GM18907 (cell line): ENCODE results near the gene CPO.

Experiments used
- ATAC-seq: cut with Tn5 transposase; IDR thresholded peaks from one replicate; pipeline ENCODE4 v1.9.1; 2021; ENCODE audit warnings: mild to moderate bottlenecking, moderate library complexity; ENCODE audit not compliant: unreplicated experiment

CPO gene

DNA sequence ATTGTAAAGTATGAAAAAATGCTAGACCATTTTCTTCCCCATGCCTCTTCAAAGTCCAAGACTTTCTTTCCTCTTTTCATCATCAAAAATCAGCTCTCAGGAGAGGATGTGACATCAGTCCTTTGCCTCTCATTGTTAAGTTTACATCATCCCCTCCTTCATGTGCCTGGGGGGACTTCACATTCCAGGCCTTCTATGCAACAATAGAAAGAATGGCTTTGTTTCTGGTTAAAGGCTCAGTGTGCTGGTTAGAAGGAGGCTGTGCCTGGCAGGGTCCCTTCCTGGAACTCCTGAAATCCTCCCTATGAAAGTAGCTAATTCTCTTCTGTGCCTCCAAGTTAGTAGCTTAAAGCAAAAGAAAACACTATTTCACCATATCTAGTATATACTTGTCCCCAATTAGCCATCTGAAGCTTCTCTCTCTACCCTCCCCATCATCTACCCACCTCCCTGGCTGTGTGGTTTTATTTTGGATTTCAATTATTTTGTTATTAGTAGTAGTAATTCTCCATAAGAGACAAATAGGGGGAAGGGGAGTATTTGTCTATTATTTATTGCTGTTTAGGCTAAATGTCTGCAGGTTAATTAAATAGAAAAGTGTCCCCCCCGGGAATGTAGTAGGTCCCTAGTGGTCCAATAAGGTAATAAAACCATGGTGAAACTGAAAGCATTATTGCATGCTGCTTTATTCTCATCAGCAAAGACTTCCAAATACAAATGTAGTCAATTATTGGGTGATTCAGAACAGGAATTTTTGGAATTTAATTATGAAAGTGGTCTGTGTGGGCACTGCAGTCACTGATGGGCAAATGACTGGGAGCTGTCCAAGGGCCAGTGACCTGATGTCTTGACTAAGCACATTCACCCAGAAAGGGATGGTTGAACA, 69.0 kb downstream of the CPO start:
- no peak for ATAC-seq

DNA sequence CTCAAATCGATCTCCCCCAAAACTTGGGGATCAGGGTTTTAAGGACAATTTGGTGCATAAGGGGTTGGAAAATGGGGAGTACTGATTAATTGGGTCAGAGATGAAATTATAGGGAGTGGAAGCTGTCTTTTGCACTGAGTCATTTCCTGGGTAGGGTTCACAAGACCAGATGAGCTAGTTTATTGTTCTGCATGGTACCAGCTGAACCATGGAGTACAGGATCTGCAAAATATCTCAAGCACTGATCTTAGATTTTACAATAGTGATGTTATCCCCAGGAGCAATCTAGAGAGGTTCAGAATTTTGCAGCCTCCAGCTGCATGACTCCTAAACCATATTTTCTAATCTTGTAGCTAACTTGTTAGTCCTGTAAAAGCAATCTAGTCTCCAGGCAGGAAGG, 73.1 kb downstream of the CPO start:
- no peak for ATAC-seq

GRCh38 chr2:207014424-207014823, 75.1 kb downstream of the CPO start:
- ATAC-seq, result no peak

- ATAC-seq, result no peak
Measured at GRCh38 chr2:207015901-207016300, 76.6 kb downstream of the CPO start.
